Esophagus muscularis mucosa (tissue), 4 donors: ENCODE data around the gene ICE2.

Experiments
- CTCF ChIP-seq, 3 experiments: fragments of 200-600 bp in 2 of 3; fragments of 450-650 bp in 1 of 3; sonication (generic) in 2 of 3; IDR thresholded peaks; one replicate each; pipeline ENCODE4 v1.5.1; 2017 to 2019; ENCODE audit warnings: antibody characterized with exemption in 3 of 3, mild to moderate bottlenecking in 2 of 3, moderate library complexity in 1 of 3
- EP300 ChIP-seq: sonication (generic); formaldehyde crosslinking; IDR thresholded peaks from one replicate; pipeline ENCODE4 v1.6.1; 2017; ENCODE audit warnings: antibody characterized with exemption
- POLR2AphosphoS5 ChIP-seq, 2 donors: sonication (generic); formaldehyde crosslinking; IDR thresholded peaks; one replicate each; pipeline ENCODE4 v1.6.1; 2017; ENCODE audit warnings: antibody characterized with exemption in 2 of 2

GRCh38 chr15:60417112-60417511, 61.8 kb downstream of the ICE2 start:
- TF ChIP-seq EP300 = no peak
- no peak for TF ChIP-seq CTCF (IDR thresholded peaks at IDR 0.05)
- TF ChIP-seq POLR2AphosphoS5 (IDR thresholded peaks at IDR 0.05) = no peak
